ENCODE measurements around the gene MALRD1.

- no peak for TF ChIP-seq CTCF (conservative IDR thresholded peaks at IDR 0.05 in 1 of 2, IDR thresholded peaks at IDR 0.05 in 1 of 2; ENCODE audit: extremely low read depth in 1 of 2, insufficient read depth in 1 of 2, low read depth in 1 of 2, low read length in 2 of 2)
- TF ChIP-seq EZH2 (IDR thresholded peaks at IDR 0.05; ENCODE audit: borderline replicate concordance, low read length): no peak
Measured at GRCh38 chr10:19385846-19386450, 337.3 kb downstream of the MALRD1 start.
